CD4-positive, alpha-beta T cell (primary cell): ENCODE results near the gene B4GALT2. TPM values are rescaled to one million over a fixed set of nuclear protein-coding genes. Genes with fewer than 3 reads are reported as not detected.

Experiments used
- ATAC-seq: fragments of 200-7000 bp; cut with Tn5 transposase; one replicate; pipeline ENCODE4 v1.10.0; 2022; ENCODE audit warnings: mild to moderate bottlenecking; ENCODE audit not compliant: poor library complexity
- CTCF ChIA-PET: fragments of 350-600 bp; sonication (Branson Sonifier 250); formaldehyde crosslinking; loops from one replicate; lab custom pipeline; 2021; ENCODE audit warnings: antibody characterized with exemption, inconsistent platforms; lab: Charles Lee
- POLR2A ChIA-PET: fragments of 350-600 bp; sonication (Branson Sonifier 250); formaldehyde crosslinking; loops from one replicate; lab custom pipeline; 2021; ENCODE audit warnings: antibody characterized with exemption, inconsistent platforms; lab: Charles Lee
- DNase-seq, 14 experiments: peaks; one replicate each; pipeline ENCODE4 v3.0.0-alpha.2; 2013 to 2020; ENCODE audit warnings: mixed read lengths in 2 of 14
- H3K27ac ChIP-seq, 2 donors: one replicate each; pipeline versions ENCODE4 v1.5.1 to v1.7.0; 2013; ENCODE audit warnings: low read length in 2 of 2, low read depth in 1 of 2, mild to moderate bottlenecking in 1 of 2
- H3K27me3 ChIP-seq, 2 experiments: 1 replicate in 1 of 2; 2 replicates in 1 of 2; pipeline versions ENCODE4 v1.6.1 to v1.7.0; 2013; ENCODE audit warnings: low read length in 2 of 2, control low read depth in 1 of 2, mild to moderate bottlenecking in 1 of 2, moderate library complexity in 1 of 2; ENCODE audit not compliant: insufficient read depth in 2 of 2, control insufficient read depth in 1 of 2
- H3K36me3 ChIP-seq: one replicate; pipeline ENCODE4 v1.6.1; 2013; ENCODE audit warnings: low read length, control low read depth; ENCODE audit not compliant: insufficient read depth
- H3K4me1 ChIP-seq: one replicate; pipeline ENCODE4 v1.6.1; 2013; ENCODE audit warnings: low read length, control low read depth; ENCODE audit not compliant: insufficient read depth
- H3K4me3 ChIP-seq: one replicate; pipeline ENCODE4 v1.5.1; 2013; ENCODE audit warnings: mild to moderate bottlenecking, low read length, moderate library complexity
- H3K9me3 ChIP-seq, 2 experiments: 1 replicate in 1 of 2; 2 replicates in 1 of 2; pipeline versions ENCODE4 v1.6.1 to v1.7.0; 2013; ENCODE audit warnings: low read length in 2 of 2, mild to moderate bottlenecking in 2 of 2, control low read depth in 1 of 2, moderate library complexity in 1 of 2; ENCODE audit not compliant: control insufficient read depth in 1 of 2, insufficient read depth in 1 of 2
- H3K27ac Mint-ChIP-seq: one replicate; pipeline ENCODE4 v1.8.0; 2020; ENCODE audit warnings: mixed read lengths
- H3K27me3 Mint-ChIP-seq: one replicate; pipeline ENCODE4 v1.8.0; 2021; ENCODE audit warnings: mixed read lengths
- H3K36me3 Mint-ChIP-seq: one replicate; pipeline ENCODE4 v1.8.0; 2021; ENCODE audit warnings: low read depth, mixed read lengths
- H3K4me1 Mint-ChIP-seq: one replicate; pipeline ENCODE4 v1.8.0; 2021; ENCODE audit warnings: low read depth, mixed read lengths
- H3K4me3 Mint-ChIP-seq: one replicate; pipeline ENCODE4 v1.8.0; 2020; ENCODE audit warnings: mild to moderate bottlenecking, mixed read lengths
- H3K9me3 Mint-ChIP-seq: one replicate; pipeline ENCODE4 v1.8.0; 2020; ENCODE audit warnings: mixed read lengths
- intact Hi-C, 2 experiments: fragments of 100-400 bp; cut with DNase I in 1 of 2; cut with micrococcal nuclease in 1 of 2; formaldehyde crosslinking; loops; one replicate each; pipeline versions ENCODE4 v1.15.1 to v1.9.0; 2023 to 2025; cut with DNase I, micrococcal nuclease
- total RNA-seq, 174 experiments: library from RNA in 2 of 174; stranded (reverse) in 2 of 174; gene quantifications; one replicate each; pipeline ENCODE4 v1.2.3 and lab custom pipeline; 2021 to 2026
- TF ChIP-seq, protein P1 (sequence below): fragments of 200-600 bp; IDR thresholded peaks from one replicate; pipeline ENCODE4 v1.8.0; 2022; ENCODE audit warnings: antibody characterized with exemption, mild to moderate bottlenecking

The B4GALT2 gene
- total RNA-seq, 2 experiments from 2014 or later, result 0.22 to 0.34 TPM

- Histone ChIP-seq H3K4me1 (peaks cover 2% of the 10 kb centered on the region), H3K36me3 (no peaks in the 10 kb centered on the region), H3K4me3 (no peak overlapping the region), H3K27ac (no peak overlapping the region), H3K9me3 (no peaks in the 10 kb centered on the region), H3K27me3 (no peaks in the 10 kb centered on the region)
- Mint-ChIP-seq H3K9me3 (no peaks in the 10 kb centered on the region), H3K27ac (no peak overlapping the region), H3K36me3 (no peaks in the 10 kb centered on the region), H3K4me3 (no peak overlapping the region), H3K4me1 (peaks cover 17% of the 10 kb centered on the region), H3K27me3 (no peaks in the 10 kb centered on the region)
- no peak for ATAC-seq
- ChIA-PET CTCF (no interaction called here), POLR2A (no interaction called here)
- TF ChIP-seq, protein P1, sequence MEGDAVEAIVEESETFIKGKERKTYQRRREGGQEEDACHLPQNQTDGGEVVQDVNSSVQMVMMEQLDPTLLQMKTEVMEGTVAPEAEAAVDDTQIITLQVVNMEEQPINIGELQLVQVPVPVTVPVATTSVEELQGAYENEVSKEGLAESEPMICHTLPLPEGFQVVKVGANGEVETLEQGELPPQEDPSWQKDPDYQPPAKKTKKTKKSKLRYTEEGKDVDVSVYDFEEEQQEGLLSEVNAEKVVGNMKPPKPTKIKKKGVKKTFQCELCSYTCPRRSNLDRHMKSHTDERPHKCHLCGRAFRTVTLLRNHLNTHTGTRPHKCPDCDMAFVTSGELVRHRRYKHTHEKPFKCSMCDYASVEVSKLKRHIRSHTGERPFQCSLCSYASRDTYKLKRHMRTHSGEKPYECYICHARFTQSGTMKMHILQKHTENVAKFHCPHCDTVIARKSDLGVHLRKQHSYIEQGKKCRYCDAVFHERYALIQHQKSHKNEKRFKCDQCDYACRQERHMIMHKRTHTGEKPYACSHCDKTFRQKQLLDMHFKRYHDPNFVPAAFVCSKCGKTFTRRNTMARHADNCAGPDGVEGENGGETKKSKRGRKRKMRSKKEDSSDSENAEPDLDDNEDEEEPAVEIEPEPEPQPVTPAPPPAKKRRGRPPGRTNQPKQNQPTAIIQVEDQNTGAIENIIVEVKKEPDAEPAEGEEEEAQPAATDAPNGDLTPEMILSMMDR, result no peak
- no peak for DNase-seq
- intact Hi-C loops, result no loop called here
Measured at GRCh38 chr1:44016041-44016889, 37.3 kb downstream of the B4GALT2 start.

- H3K27me3 ChIP-seq, result no peaks in the 10 kb centered on the region
- Mint-ChIP-seq H3K36me3 (no peaks in the 10 kb centered on the region), H3K4me3 (no peak overlapping the region), H3K27ac (no peak overlapping the region), H3K4me1 (peaks cover 17% of the 10 kb centered on the region), H3K9me3 (no peaks in the 10 kb centered on the region), H3K27me3 (no peaks in the 10 kb centered on the region)
- TF ChIP-seq, protein P1, result no peak
- ATAC-seq, result no peak
- DNase-seq, result no peak
- no peak overlapping the region for H3K27ac ChIP-seq
- H3K9me3 ChIP-seq, result no peaks in the 10 kb centered on the region
- H3K36me3 ChIP-seq, result no peaks in the 10 kb centered on the region
- intact Hi-C loops, result no loop called here
- POLR2A ChIA-PET, result no interaction called here
- CTCF ChIA-PET, result no interaction called here
- peaks cover 2% of the 10 kb centered on the region for H3K4me1 ChIP-seq
- no peak overlapping the region for H3K4me3 ChIP-seq
Measured at GRCh38 chr1:44016890-44017400, 37.9 kb downstream of the B4GALT2 start.

DNA sequence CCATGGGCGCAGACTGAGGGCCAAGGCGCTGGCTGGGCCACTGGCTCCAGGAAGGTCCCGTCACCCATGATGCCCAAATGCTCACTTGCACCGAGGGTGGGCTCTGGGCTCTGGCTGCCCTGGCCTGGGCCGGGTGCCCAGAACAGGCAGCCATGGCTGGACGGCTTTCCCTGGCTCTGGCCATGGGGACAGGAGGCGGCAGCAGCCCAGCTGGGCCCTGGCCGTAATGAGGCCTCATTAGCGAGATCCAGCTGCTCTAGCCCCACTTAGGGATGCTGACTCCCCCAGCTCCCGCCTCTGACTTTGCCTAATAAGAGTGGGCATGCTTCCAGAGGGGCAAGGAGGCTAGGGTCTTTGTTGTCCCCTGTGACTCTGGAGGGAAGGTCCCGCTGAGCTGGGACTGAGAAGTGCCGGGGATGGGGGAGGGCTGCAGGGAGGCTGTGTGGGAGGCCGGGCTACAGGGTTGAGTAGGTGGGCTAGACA is 40.5 kb downstream of the B4GALT2 start:
- Histone ChIP-seq H3K36me3 (no peaks in the 10 kb centered on the region), H3K9me3 (no peaks in the 10 kb centered on the region), H3K4me3 (no peak overlapping the region), H3K27ac (no peak overlapping the region), H3K4me1 (no peaks in the 10 kb centered on the region), H3K27me3 (no peaks in the 10 kb centered on the region)
- ChIA-PET POLR2A (interaction anchor here (1.1 kb wide), 1 partner anchor 11 kb away, joined by 3 read pairs; no protein-coding TSS in a partner anchor), CTCF (no interaction called here)
- ATAC-seq (no peak), DNase-seq (no peak)
- intact Hi-C loops, result no loop called here
- no peak overlapping the region for H3K27ac Mint-ChIP-seq
- no peaks in the 10 kb centered on the region for H3K4me1 Mint-ChIP-seq
- no peaks in the 10 kb centered on the region for H3K27me3 Mint-ChIP-seq
- H3K36me3 Mint-ChIP-seq, result no peaks in the 10 kb centered on the region
- no peak overlapping the region for H3K4me3 Mint-ChIP-seq
- no peaks in the 10 kb centered on the region for H3K9me3 Mint-ChIP-seq
- TF ChIP-seq, protein P1, result no peak
